BLaER1 treated with 17β-estradiol and CSF1 and Interleukin-3, amounts not matched to agents 10 nM and 100 nM (cell line): ENCODE data around the gene GSTK1.
"Not testable (repeated sequence)": the region's sequence is repeated elsewhere in the genome, so short reads cannot be mapped to it uniquely, and the experiment has no call there.

ENCODE experiments used
- H3K27ac ChIP-seq, 11 experiments: shearing (Covaris generic); formaldehyde crosslinking; 2 replicates each; pipeline ENCODE4 v1.8.1; 2022
- H3K27me3 ChIP-seq, 11 experiments: shearing (Covaris generic); formaldehyde crosslinking; 2 replicates each; pipeline ENCODE4 v1.8.1; 2022
- H3K36me3 ChIP-seq, 11 experiments: shearing (Covaris generic); formaldehyde crosslinking; 2 replicates each; pipeline ENCODE4 v1.8.1; 2022
- H3K4me1 ChIP-seq, 10 experiments: shearing (Covaris generic); formaldehyde crosslinking; 2 replicates each; pipeline ENCODE4 v1.8.1; 2022
- H3K4me2 ChIP-seq, 11 experiments: shearing (Covaris generic); formaldehyde crosslinking; 2 replicates each; pipeline ENCODE4 v1.8.1; 2022
- H3K4me3 ChIP-seq, 10 experiments: shearing (Covaris generic); formaldehyde crosslinking; 2 replicates each; pipeline ENCODE4 v1.8.1; 2022
- H3K9ac ChIP-seq, 11 experiments: shearing (Covaris generic); formaldehyde crosslinking; 2 replicates each; pipeline ENCODE4 v1.8.1; 2022
- H3K9me3 ChIP-seq, 11 experiments: shearing (Covaris generic); formaldehyde crosslinking; replicated peaks in 1 of 11; 2 replicates each; pipeline ENCODE4 v1.8.1; 2022
- H4K20me1 ChIP-seq, 11 experiments: shearing (Covaris generic); formaldehyde crosslinking; 2 replicates each; pipeline ENCODE4 v1.8.1; 2022
- Cebpa-rat ChIP-seq, 11 experiments: shearing (Covaris generic); IDR thresholded peaks; 2 replicates each; pipeline ENCODE4 v1.8.1; 2022

The GSTK1 gene

GRCh38 chr7:143263266-143264195, at the start of gene GSTK1:
GSTK1 (plus strand) TSS chr7:143263441; CDS start chr7:143263514, 73 bp downstream.
- Histone ChIP-seq H3K9me3 (no peaks in the 10 kb centered on the region), H3K9ac (peak within 1 kb of the TSS; percentile 78 to 92 (median 86)), H3K4me3 (peak within 1 kb of the TSS; percentile 68 to 92 (median 84)), H3K4me2 (peak within 1 kb of the TSS; percentile 74 to 96 (median 92)), H3K36me3 (peaks cover 23 to 43% (median 38%) of the 10 kb centered on the region in 11 experiments; a peak in 21 of 22 replicates), H4K20me1 (peaks cover 0 to 34% (median 0%) of the 10 kb centered on the region in 11 experiments; a peak in 6 of 22 replicates), H3K4me1 (peaks cover 44 to 63% (median 59%) of the 10 kb centered on the region in 10 experiments), H3K27ac (peak within 1 kb of the TSS; percentile 67 to 90 (median 83)), H3K27me3 (no peaks in the 10 kb centered on the region)
- no peak for TF ChIP-seq Cebpa-rat (IDR thresholded peaks at IDR 0.05)

- H3K4me2 ChIP-seq, H3K4me3 ChIP-seq, H3K9ac ChIP-seq: not testable (repeated sequence)
Measured at GRCh38 chr7:143213478-143213877, 49.8 kb upstream of the GSTK1 start.

GRCh38 chr7:143214789-143215679, 48.2 kb upstream of the GSTK1 start:
- Histone ChIP-seq H3K27me3 (no peaks in the 10 kb centered on the region), H3K36me3 (no peaks in the 10 kb centered on the region; a peak in 2 of 22 replicates), H3K4me1 (peaks cover 0 to 26% (median 0%) of the 10 kb centered on the region in 10 experiments; a peak in 6 of 20 replicates), H4K20me1 (no peaks in the 10 kb centered on the region), H3K4me3 (no peak overlapping the region), H3K9ac (no peak overlapping the region), H3K9me3 (peaks cover 14 to 26% (median 21%) of the 10 kb centered on the region in 11 experiments; a peak in 20 of 22 replicates), H3K4me2 (peak overlapping the region in 1 of 11 experiments; percentile 69; a peak in 3 of 22 replicates), H3K27ac (no peak overlapping the region)
- TF ChIP-seq Cebpa-rat (IDR thresholded peaks at IDR 0.05): no peak

More at GRCh38 chr7:143213478-143213877, 49.8 kb upstream of the GSTK1 start:
- H3K27me3 ChIP-seq, H3K36me3 ChIP-seq, H4K20me1 ChIP-seq, H3K27ac ChIP-seq: not testable (repeated sequence)
- peaks cover 0 to 26% (median 0%) of the 10 kb centered on the region in 10 experiments; a peak in 7 of 20 replicates for H3K4me1 ChIP-seq
- peaks cover 14 to 27% (median 21%) of the 10 kb centered on the region in 11 experiments; a peak in 20 of 22 replicates for H3K9me3 ChIP-seq

GRCh38 chr7:143216151-143216550, 47.1 kb upstream of the GSTK1 start:
- Histone ChIP-seq H3K4me2 (peak overlapping the region in 3 of 11 experiments; percentile 14 to 69 (median 47); a peak in 5 of 22 replicates), H3K27me3 (no peaks in the 10 kb centered on the region), H3K27ac (no peak overlapping the region; a peak in 1 of 22 replicates), H3K9me3 (peaks cover 14 to 18% (median 17%) of the 10 kb centered on the region in 11 experiments; a peak in 20 of 22 replicates), H3K36me3 (no peaks in the 10 kb centered on the region; a peak in 2 of 22 replicates), H3K9ac (no peak overlapping the region), H4K20me1 (no peaks in the 10 kb centered on the region), H3K4me1 (peaks cover 0 to 34% (median 0%) of the 10 kb centered on the region in 10 experiments; a peak in 6 of 20 replicates), H3K4me3 (no peak overlapping the region)
- no peak for TF ChIP-seq Cebpa-rat (IDR thresholded peaks at IDR 0.05)

- Histone ChIP-seq H3K27me3 (no peaks in the 10 kb centered on the region), H3K9ac (no peak overlapping the region), H3K9me3 (peaks cover 10 to 13% (median 12%) of the 10 kb centered on the region in 11 experiments; a peak in 20 of 22 replicates), H3K36me3 (no peaks in the 10 kb centered on the region; a peak in 2 of 22 replicates), H4K20me1 (no peaks in the 10 kb centered on the region), H3K4me2 (peak overlapping the region in 3 of 11 experiments; percentile 14 to 69 (median 47); a peak in 2 of 22 replicates), H3K27ac (no peak overlapping the region), H3K4me1 (peaks cover 0 to 40% (median 0%) of the 10 kb centered on the region in 10 experiments; a peak in 6 of 20 replicates), H3K4me3 (no peak overlapping the region)
- TF ChIP-seq Cebpa-rat (IDR thresholded peaks at IDR 0.05): no peak
Measured at GRCh38 chr7:143216686-143217085, 46.6 kb upstream of the GSTK1 start.

GRCh38 chr7:143217806-143218205, 45.4 kb upstream of the GSTK1 start:
- Histone ChIP-seq H3K27ac (no peak overlapping the region), H3K4me3 (no peak overlapping the region), H4K20me1 (no peaks in the 10 kb centered on the region), H3K36me3 (no peaks in the 10 kb centered on the region), H3K4me2 (peak overlapping the region in 1 of 11 experiments; percentile 69; a peak in 2 of 22 replicates), H3K4me1 (peaks cover 0 to 51% (median 0%) of the 10 kb centered on the region in 10 experiments; a peak in 7 of 20 replicates), H3K27me3 (no peaks in the 10 kb centered on the region), H3K9me3 (peaks cover 0 to 3% (median under 1%) of the 10 kb centered on the region in 11 experiments; a peak in 5 of 22 replicates), H3K9ac (no peak overlapping the region)
- TF ChIP-seq Cebpa-rat (IDR thresholded peaks at IDR 0.05): no peak

GRCh38 chr7:143221286-143221685, 42.0 kb upstream of the GSTK1 start:
- peak overlapping the region in 2 of 11 experiments; percentile 79 to 81; a peak in 3 of 22 replicates for H3K4me2 ChIP-seq
- H3K4me1 ChIP-seq: peaks cover 0 to 56% (median 0%) of the 10 kb centered on the region in 10 experiments; a peak in 7 of 20 replicates
- no peak overlapping the region for H3K27ac ChIP-seq
- H4K20me1 ChIP-seq: no peaks in the 10 kb centered on the region
- H3K27me3 ChIP-seq: no peaks in the 10 kb centered on the region
- H3K36me3 ChIP-seq: no peaks in the 10 kb centered on the region
- H3K4me3 ChIP-seq: no peak overlapping the region
- no peaks in the 10 kb centered on the region for H3K9me3 ChIP-seq
- H3K9ac ChIP-seq: no peak overlapping the region
- TF ChIP-seq Cebpa-rat (IDR thresholded peaks at IDR 0.05): no peak

- no peaks in the 10 kb centered on the region for H3K36me3 ChIP-seq
- no peaks in the 10 kb centered on the region for H3K27me3 ChIP-seq
- H3K9me3 ChIP-seq: no peaks in the 10 kb centered on the region
- peak within 1 kb of the TSS in 4 of 11 experiments; percentile 38 to 63 (median 56); a peak in 7 of 22 replicates for H3K27ac ChIP-seq
- H4K20me1 ChIP-seq: no peaks in the 10 kb centered on the region
- H3K4me3 ChIP-seq: no peak within 1 kb of the TSS
- no peak within 1 kb of the TSS for H3K9ac ChIP-seq
- peak within 1 kb of the TSS in 4 of 11 experiments; percentile 43 to 81 (median 80); a peak in 8 of 22 replicates for H3K4me2 ChIP-seq
- H3K4me1 ChIP-seq: peaks cover 0 to 56% (median 0%) of the 10 kb centered on the region in 10 experiments; a peak in 7 of 20 replicates
- no peak for TF ChIP-seq Cebpa-rat (IDR thresholded peaks at IDR 0.05)
Measured at GRCh38 chr7:143221737-143222136, 41.5 kb upstream of the GSTK1 start, which contains the start of gene TAS2R40. TAS2R40 (plus strand) TSS chr7:143222037; CDS start chr7:143222079, 42 bp downstream.
